Skeletal muscle satellite cell (primary cell): ENCODE data around the gene FLNC.

ENCODE experiments used
- H3K27me3 ChIP-seq: 2 replicates; pipeline ENCODE4 v1.7.0; 2013; ENCODE audit warnings: low read length; ENCODE audit not compliant: control insufficient read depth, insufficient read depth
- H3K36me3 ChIP-seq: 2 replicates; pipeline ENCODE4 v1.7.0; 2013; ENCODE audit warnings: mild to moderate bottlenecking, control low read depth, low read length; ENCODE audit not compliant: insufficient read depth
- H3K4me1 ChIP-seq: 2 replicates; pipeline ENCODE4 v1.7.0; 2013; ENCODE audit warnings: low read length; ENCODE audit not compliant: control insufficient read depth, insufficient read depth
- H3K4me2 ChIP-seq: 2 replicates; pipeline ENCODE4 v1.7.0; 2013; ENCODE audit warnings: mild to moderate bottlenecking, low read length
- H3K4me3 ChIP-seq: 2 replicates; pipeline ENCODE4 v1.7.0; 2013; ENCODE audit warnings: low read length
- H3K9ac ChIP-seq: 2 replicates; pipeline ENCODE4 v1.7.0; 2013; ENCODE audit warnings: mild to moderate bottlenecking, low read depth, low read length, moderate library complexity
- H3K9me3 ChIP-seq: replicated peaks from 2 replicates; pipeline ENCODE4 v1.7.0; 2013; ENCODE audit warnings: mild to moderate bottlenecking, control low read depth, low read length

FLNC gene

GRCh38 chr7:128791972-128792327, 38.3 kb upstream of the FLNC start:
- Histone ChIP-seq H3K27me3 (peaks cover 30% of the 10 kb centered on the region), H3K4me1 (peaks cover 12% of the 10 kb centered on the region), H3K4me3 (peak overlapping the region; percentile 82), H3K4me2 (peak overlapping the region; percentile 98), H3K9ac (peak overlapping the region; percentile 73), H3K9me3 (no peaks in the 10 kb centered on the region), H3K36me3 (no peaks in the 10 kb centered on the region)

GRCh38 chr7:128792471-128793180, 37.6 kb upstream of the FLNC start:
- H3K9ac ChIP-seq: no peak overlapping the region
- no peaks in the 10 kb centered on the region for H3K36me3 ChIP-seq
- H3K27me3 ChIP-seq: peaks cover 27% of the 10 kb centered on the region
- H3K4me1 ChIP-seq: peaks cover 12% of the 10 kb centered on the region
- H3K4me3 ChIP-seq: no peak overlapping the region
- H3K9me3 ChIP-seq: no peaks in the 10 kb centered on the region
- H3K4me2 ChIP-seq: no peak overlapping the region

- no peaks in the 10 kb centered on the region for H3K9me3 ChIP-seq
- H3K9ac ChIP-seq: no peak overlapping the region
- no peak overlapping the region for H3K4me2 ChIP-seq
- H3K4me1 ChIP-seq: peaks cover 12% of the 10 kb centered on the region
- H3K36me3 ChIP-seq: no peaks in the 10 kb centered on the region
- peaks cover 21% of the 10 kb centered on the region for H3K27me3 ChIP-seq
- H3K4me3 ChIP-seq: no peak overlapping the region
These were observed 37.0 kb upstream of the FLNC start for GRCh38 chr7:128793181-128793547.

GRCh38 chr7:128794020-128794419, 36.2 kb upstream of the FLNC start:
- Histone ChIP-seq H3K4me3 (no peak overlapping the region), H3K9me3 (no peaks in the 10 kb centered on the region), H3K36me3 (no peaks in the 10 kb centered on the region), H3K9ac (no peak overlapping the region), H3K4me1 (peaks cover 12% of the 10 kb centered on the region), H3K27me3 (peaks cover 14% of the 10 kb centered on the region), H3K4me2 (no peak overlapping the region)

- no peaks in the 10 kb centered on the region for H3K36me3 ChIP-seq
- no peak overlapping the region for H3K4me3 ChIP-seq
- no peak overlapping the region for H3K4me2 ChIP-seq
- no peak overlapping the region for H3K9ac ChIP-seq
- no peaks in the 10 kb centered on the region for H3K9me3 ChIP-seq
- peaks cover 12% of the 10 kb centered on the region for H3K4me1 ChIP-seq
- peaks cover 10% of the 10 kb centered on the region for H3K27me3 ChIP-seq
These were observed 35.8 kb upstream of the FLNC start for GRCh38 chr7:128794436-128794835.

DNA sequence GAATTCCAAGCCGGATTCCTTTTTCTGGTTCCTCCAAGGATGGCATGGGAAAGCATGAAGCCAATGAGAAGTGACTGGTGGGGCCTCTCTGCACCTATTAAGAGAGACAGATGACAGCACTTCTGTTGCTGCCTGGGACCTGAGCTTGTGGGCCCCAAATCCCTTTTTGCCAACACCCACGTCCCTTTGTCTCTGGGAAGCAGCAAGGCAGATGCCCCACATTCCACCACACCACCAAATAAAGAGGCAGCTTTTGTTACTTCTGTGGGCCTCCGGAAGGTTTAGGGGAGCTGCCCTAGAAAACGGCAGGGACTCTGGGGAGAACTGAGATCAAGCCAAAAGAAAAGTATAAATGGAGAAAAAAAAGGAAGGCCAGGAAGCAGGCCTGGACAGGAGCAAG, 35.1 kb upstream of the FLNC start:
- Histone ChIP-seq H3K4me2 (no peak overlapping the region), H3K9ac (no peak overlapping the region), H3K4me3 (no peak overlapping the region), H3K4me1 (peaks cover 12% of the 10 kb centered on the region), H3K27me3 (peaks cover 5% of the 10 kb centered on the region), H3K9me3 (no peaks in the 10 kb centered on the region), H3K36me3 (no peaks in the 10 kb centered on the region)

DNA sequence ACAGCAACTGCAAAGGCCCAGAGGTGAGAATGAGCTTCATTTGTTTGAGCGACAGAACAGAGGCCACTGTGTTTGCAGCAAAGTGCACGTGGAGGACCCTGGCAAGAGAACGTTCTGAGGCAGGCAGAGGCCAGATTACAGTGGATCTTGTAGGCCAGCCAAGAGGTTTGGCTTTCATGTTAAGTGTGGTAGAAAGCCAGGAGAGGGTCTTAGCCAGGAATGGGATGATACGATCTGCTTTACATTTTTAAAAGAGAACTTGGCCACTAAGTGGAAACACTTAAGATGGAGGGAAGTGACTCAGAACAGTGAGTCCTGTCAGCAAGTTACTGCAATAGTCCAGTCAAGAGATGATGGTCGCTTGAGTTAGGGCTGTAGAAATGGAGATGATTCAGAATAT, 33.9 kb upstream of the FLNC start:
- H3K4me1 ChIP-seq: peaks cover 12% of the 10 kb centered on the region
- no peak overlapping the region for H3K9ac ChIP-seq
- no peaks in the 10 kb centered on the region for H3K9me3 ChIP-seq
- no peak overlapping the region for H3K4me2 ChIP-seq
- no peaks in the 10 kb centered on the region for H3K36me3 ChIP-seq
- H3K4me3 ChIP-seq: no peak overlapping the region
- no peaks in the 10 kb centered on the region for H3K27me3 ChIP-seq

DNA sequence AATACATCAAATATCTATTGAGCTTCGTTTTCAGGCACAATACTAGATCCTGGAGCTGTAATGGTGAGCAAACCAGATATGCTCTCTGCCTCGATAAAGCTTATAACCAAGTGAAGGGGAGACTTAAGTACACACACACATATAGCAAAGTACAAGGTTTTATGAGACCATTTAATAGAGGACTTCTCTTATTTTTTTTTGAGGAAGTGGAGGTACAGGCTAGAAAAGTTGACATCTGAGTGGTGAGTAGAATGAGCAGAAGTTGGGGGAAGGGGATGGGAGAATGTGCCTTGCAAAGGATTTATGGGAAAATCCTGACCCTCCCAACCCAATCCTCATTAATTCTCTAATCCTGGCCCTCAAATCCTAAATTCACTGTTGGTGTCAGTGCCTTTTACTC, 30.8 kb upstream of the FLNC start:
- Histone ChIP-seq H3K36me3 (no peaks in the 10 kb centered on the region), H3K4me1 (no peaks in the 10 kb centered on the region), H3K9ac (no peak overlapping the region), H3K4me2 (no peak overlapping the region), H3K27me3 (no peaks in the 10 kb centered on the region), H3K4me3 (no peak overlapping the region), H3K9me3 (no peaks in the 10 kb centered on the region)

DNA sequence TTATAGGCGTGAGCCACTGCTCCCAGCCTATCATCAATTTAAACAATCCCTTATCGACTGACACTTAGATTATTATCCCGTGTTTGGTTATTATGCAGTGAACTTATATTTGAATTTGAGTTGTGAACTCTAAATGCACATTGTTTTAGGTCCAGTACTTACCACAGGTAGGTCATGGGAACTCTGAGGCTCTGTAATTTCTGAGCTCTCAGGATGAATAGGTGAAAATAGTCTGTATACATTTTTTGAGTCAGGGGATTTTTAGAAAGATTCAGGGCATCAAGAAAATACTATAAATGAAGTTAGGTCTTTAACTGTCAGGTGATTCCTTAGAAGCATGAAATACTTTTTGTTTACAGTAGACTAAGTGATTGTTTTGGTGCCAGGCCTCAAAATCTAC, 29.6 kb upstream of the FLNC start:
- Histone ChIP-seq H3K27me3 (no peaks in the 10 kb centered on the region), H3K36me3 (peaks cover 4% of the 10 kb centered on the region), H3K4me1 (no peaks in the 10 kb centered on the region), H3K9ac (no peak overlapping the region), H3K9me3 (no peaks in the 10 kb centered on the region), H3K4me2 (no peak overlapping the region), H3K4me3 (no peak overlapping the region)

- Histone ChIP-seq H3K9me3 (no peaks in the 10 kb centered on the region), H3K4me3 (no peak overlapping the region), H3K9ac (no peak overlapping the region), H3K36me3 (peaks cover 4% of the 10 kb centered on the region), H3K27me3 (no peaks in the 10 kb centered on the region), H3K4me1 (no peaks in the 10 kb centered on the region), H3K4me2 (no peak overlapping the region)
These were observed 29.2 kb upstream of the FLNC start for GRCh38 chr7:128801003-128801402.

GRCh38 chr7:128801667-128802418, 28.4 kb upstream of the FLNC start:
- no peaks in the 10 kb centered on the region for H3K9me3 ChIP-seq
- H3K9ac ChIP-seq: no peak overlapping the region
- H3K4me1 ChIP-seq: no peaks in the 10 kb centered on the region
- H3K27me3 ChIP-seq: no peaks in the 10 kb centered on the region
- H3K36me3 ChIP-seq: peaks cover 4% of the 10 kb centered on the region
- no peak overlapping the region for H3K4me3 ChIP-seq
- no peak overlapping the region for H3K4me2 ChIP-seq

GRCh38 chr7:128804484-128804883, 25.7 kb upstream of the FLNC start:
- no peak overlapping the region for H3K4me3 ChIP-seq
- H3K36me3 ChIP-seq: peaks cover 4% of the 10 kb centered on the region
- no peak overlapping the region for H3K9ac ChIP-seq
- no peaks in the 10 kb centered on the region for H3K9me3 ChIP-seq
- no peaks in the 10 kb centered on the region for H3K27me3 ChIP-seq
- H3K4me2 ChIP-seq: no peak overlapping the region
- no peaks in the 10 kb centered on the region for H3K4me1 ChIP-seq
